SW480 (cell line): ENCODE results near the gene RPL9.
A peak's percentile ranks its signal among the peaks of the same experiment; 100 is the strongest.
"Not testable (repeated sequence)": the region's sequence is repeated elsewhere in the genome, so short reads cannot be mapped to it uniquely, and the experiment has no call there.

ENCODE experiments used
- DNase-seq: peaks from one replicate; pipeline ENCODE4 v3.0.0-alpha.2; 2016; ENCODE audit warnings: low spot score

RPL9 gene

DNA sequence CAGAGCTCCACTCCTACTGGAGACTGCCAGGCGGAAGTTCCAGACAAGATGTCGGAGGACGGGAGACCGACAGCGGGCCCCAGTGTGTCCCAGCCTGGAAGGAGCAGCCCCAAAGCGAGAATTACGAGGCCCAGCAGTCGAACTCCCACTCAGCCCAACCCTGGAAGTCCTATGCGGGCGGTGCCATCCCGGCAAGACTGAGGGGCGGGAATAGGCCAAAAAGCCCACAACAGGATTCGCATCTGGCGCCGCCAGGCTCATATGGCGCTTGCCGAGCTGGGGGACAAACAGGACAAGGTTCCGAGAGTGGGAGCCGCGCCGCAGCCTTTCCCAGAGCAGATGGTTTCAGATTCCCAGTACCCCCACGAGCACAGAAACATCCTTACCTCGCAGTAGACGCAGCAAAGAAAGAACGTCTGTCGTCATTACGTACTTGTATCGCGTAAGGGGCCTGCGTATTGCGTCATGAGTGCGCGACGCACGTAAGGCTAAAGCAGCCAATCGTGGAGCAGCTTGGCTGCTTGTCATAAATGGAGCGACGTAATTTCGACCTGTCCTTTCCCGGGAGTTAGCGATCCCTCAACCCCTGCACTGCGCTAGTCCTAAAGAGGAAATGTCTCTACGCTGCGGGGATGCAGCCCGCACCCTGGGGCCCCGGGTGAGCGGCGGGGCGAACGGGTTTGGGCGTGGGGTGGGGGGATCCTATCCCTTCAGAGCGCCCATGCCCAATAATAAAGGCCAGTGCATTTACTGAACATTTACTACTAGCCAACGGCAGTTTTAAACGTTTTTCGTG is at the start of gene RPL9, which contains the start of gene LIAS:
Gene RPL9, minus strand, starts transcription at position 418 of the 796 bp plus-strand sequence. CDS start 483 bp downstream, outside the sequence.
Gene LIAS, plus strand, starts transcription at position 552 of the 796 bp plus-strand sequence. Its CDS starts 62 bp downstream, at position 614.
- peak; percentile 96 for DNase-seq

- no peak for DNase-seq
These were observed 46.9 kb upstream of the RPL9 start for GRCh38 chr4:39505581-39505980.

DNA sequence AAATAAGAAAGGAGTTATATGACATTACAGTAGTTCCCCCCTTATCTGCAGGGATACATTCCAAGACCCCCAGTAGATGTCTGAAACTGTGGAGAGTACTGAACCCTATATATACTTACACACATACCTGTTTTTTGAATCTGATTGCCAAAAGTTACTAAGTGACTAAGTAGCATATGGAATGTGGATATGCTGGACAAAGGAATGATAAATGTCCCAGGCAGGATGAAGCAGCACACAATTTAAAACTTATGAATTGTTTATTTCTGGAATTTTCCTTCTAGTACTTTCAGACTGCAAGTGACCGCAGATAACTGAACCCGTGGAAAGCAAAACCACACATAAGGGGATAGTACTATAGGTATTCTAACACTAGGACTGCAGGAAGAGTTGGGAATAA is 45.8 kb upstream of the RPL9 start:
- no peak for DNase-seq

DNA sequence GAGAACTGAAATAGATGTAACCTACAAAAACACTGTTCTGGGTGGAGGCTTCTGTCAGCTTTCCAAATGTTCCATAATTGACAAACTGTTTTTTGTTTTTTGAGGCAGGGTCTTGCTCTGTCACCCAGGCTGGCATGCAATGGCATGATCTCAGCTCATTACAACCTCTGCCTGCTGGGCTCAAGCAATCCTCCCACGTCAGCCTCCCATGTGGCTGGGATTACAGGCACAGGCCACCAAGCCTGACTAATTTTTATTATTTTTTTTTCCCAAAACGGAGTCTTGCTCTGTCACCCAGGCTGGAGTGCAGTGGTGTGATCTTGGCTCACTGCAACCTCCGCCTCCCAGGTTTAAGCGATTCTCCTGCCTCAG is 43.9 kb upstream of the RPL9 start:
- DNase-seq, result not testable (repeated sequence)

DNA sequence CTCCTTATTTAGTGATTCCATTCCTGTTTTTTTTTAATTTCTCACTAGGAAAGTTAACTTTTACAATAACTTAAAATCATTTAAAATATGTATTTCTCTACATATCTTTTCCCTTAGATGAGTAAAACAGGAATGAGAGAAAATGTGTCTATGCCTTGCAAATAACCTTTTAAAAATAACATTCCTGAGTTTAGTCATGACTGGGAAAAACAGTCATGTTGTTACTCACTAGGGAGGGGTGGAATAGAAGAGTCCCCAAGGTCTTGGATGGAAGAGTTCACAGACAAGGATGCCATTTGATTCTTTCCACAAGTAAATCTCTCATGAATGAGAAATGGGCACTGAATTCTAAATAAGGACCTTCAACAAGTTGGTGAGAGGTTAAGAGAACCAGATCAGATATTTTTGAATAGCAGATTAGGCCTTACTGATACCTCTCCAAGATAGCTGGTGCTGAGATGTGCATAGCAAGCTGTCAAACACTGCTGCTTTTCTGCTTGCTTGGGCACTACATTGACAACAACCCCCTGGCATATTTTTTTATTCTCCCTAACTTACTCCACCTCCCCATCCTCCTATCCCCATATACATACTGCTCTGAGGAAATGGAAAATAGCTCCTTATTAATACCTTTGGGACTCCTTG is 43.4 kb upstream of the RPL9 start:
- DNase-seq, result no peak

GRCh38 chr4:39498727-39499020 is 40.0 kb upstream of the RPL9 start:
- no peak for DNase-seq

GRCh38 chr4:39497909-39498726 is 39.4 kb upstream of the RPL9 start:
- no peak for DNase-seq

GRCh38 chr4:39495446-39496213 is 36.9 kb upstream of the RPL9 start:
- DNase-seq, result no peak

- DNase-seq, result no peak
These were observed 35.6 kb upstream of the RPL9 start for GRCh38 chr4:39494354-39494753.

GRCh38 chr4:39490322-39490721 is 31.6 kb upstream of the RPL9 start:
- no peak for DNase-seq

DNA sequence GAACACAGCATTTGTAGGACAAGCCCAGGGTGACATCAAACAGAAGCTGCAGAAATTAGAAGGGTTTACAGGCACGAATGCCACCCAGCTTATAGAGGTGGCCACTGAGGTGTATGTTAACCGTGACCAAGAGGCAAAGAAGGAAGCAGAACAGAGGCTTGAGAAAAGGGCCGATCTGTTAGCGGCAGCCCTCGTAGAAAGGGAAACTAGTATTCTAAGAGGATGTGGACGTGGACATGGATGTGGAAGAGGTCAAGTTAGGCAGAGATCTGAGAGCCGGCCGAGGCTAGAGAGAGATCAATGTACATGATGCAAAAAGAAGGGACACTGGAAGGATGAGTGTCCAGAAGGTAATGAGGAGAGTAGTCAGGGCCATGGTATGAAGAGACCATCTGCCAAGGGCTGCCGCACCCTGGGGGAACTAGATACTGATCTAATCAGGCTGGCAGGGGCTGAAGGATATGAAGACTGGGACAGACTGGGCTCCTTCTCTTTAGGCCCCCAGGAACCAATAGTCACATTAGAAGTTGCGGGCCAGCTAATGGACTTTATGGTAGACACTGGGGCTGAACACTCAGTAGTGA is 27.6 kb upstream of the RPL9 start:
- DNase-seq, result no peak

- DNase-seq, result no peak
These were observed 26.0 kb upstream of the RPL9 start for GRCh38 chr4:39484582-39485272.

DNA sequence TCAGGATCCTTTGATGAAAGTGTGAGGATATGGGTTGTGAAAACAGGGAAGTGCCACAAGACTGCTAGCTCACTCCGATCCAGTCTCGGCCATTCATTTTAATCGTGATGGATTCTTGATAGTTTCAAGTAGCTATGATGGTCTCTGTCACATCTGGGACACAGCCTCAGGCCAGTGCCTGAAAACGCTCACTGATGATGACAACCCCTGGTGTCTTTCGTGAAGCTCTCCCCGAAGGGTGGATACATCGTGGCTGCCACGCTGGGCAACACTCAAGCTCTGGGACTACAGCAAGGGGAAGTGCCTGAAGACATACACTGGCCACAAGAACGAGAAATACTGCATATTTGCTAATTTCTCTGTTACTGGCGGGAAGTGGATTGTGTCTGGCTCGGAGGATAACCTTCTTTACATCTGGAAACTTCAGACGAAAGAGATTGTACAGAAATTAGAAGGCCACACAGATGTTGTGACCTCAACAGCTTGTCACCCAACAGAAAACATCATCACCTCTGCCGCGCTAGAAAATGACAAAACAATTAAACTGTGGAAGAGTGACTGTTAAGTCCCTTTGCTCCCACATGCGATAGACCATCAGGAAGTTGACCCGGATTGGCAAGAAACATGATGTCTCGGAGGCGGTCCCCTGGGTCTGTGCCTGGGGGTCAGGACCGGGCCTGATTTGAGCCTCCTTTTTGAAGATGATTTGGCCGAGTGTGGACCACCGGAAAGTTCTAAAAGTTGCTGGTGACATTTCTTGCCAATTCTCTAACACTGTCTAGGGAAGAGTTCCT is 22.4 kb upstream of the RPL9 start:
- DNase-seq, result no peak

DNA sequence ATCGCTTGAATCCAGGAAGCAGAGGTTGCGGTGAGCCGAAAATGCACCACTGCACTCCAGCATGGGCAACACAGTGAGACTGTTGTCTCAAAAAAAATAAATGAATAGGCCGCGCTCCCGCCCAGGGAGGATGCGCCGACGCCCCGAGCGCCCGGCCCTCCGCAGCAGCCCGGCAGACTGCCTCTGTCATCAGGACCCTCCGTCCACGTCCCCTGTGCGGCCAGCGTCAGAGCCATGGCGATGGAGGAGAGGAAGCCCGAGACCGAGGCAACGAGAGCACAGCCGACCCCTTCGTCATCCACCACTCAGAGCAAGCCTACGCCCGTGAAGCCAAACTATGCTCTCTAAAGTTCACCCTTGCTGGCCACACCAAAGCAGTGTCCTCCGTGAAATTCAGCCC is 21.5 kb upstream of the RPL9 start:
- DNase-seq, result no peak

GRCh38 chr4:39476187-39476895 is 17.6 kb upstream of the RPL9 start:
- no peak for DNase-seq

DNA sequence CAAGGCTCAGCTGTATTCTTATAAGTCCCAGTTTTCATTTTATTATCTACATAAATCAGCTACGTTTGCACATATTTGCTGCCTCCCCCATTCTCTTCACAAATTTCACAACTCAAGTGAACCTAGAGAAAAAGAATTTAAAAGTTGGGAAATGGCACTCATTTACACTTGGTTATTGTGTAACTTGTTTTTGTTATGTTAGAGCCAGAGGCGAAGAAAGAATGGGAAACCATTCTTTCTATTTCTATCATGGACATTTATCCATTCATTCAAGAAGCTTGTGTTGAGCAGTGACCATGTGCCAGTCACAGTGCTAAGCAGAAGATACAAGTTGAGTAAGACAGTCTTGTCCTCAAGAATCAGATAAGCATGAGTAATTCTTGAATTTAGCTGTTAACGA is 13.7 kb upstream of the RPL9 start:
- DNase-seq, result no peak

DNA sequence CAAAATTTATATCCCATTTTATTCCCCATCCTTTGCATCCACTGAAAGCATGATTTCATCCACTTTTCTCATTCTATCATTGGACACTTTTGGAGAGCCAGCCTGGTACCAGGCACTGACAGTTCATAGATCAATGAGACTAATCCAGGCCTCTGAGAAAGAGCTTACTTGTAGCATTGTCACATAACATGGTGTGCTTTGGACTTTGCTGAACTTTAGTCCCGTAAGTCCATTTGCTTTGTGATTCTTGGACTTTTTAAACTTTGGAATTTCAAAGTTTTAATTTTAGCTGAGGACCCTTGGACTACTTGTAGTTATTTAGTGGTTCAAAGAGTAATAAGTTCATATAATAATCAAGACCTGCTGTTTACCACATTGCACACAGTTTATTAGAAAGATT is 11.7 kb upstream of the RPL9 start:
- no peak for DNase-seq

DNA sequence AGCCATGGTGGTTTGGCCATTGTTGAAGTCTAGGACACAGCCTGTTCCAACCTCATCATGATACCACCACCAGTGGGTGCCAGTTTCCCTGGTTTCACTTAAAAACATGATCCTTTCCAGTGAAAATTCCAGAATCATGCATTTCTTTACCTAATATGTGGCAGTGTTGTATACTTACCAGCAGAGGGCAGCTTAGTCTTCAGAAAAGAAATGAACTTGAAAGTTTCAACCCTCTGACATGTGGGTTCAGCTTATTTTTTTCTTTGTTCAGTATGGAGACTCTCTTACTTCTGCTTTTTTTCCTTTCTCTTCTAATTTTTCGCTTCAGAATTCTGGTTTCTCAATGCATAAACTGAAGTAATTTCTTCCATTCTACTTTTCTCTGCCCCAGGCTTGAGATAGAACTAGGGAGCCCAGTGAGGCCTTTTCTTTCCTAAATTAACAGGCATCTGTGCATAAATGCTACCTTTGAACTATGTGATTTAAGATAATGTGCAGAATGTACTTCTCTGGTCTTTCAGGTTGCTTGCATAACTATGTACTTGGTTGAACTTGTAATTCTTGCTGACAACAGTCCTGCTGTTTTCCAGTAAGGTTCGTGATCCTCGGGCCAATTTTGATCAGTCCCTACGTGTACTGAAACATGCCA is 10.8 kb upstream of the RPL9 start:
- peak; percentile 60 for DNase-seq

DNA sequence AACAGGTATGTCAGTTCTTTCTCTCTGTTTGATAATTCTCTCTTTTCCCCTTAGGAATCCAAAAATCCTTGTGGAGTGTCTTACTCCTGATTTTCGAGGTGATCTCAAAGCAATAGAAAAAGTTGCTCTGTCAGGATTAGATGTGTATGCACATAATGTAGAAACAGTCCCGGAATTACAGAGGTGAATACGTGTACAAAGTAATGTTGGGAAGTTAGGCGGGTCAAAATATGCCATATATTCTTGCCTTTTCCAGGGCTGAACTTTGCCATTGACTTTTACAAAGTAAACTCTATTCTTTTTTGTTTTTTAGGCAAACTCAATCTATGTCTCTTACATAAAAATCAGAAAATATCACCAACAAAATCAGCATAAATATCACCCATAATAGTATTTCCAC is 8.7 kb upstream of the RPL9 start:
- no peak for DNase-seq
